ENCODE results near the gene CRTC1.

The CRTC1 gene

GRCh38 chr19:18659281-18660050, 24.0 kb upstream of the CRTC1 start:
- Mint-ChIP-seq H3K4me3 (no peak overlapping the region), H3K4me1 (ENCODE audit: low read depth) (peaks cover 21% of the 10 kb centered on the region), H3K9me3 (no peaks in the 10 kb centered on the region), H3K27ac (no peak overlapping the region), H3K27me3 (no peaks in the 10 kb centered on the region), H3K36me3 (ENCODE audit: low read depth) (peaks cover 1% of the 10 kb centered on the region)
- DNase-seq, result no peak

- H3K36me3 Mint-ChIP-seq (ENCODE audit: low read depth), result peaks cover 1% of the 10 kb centered on the region
- no peaks in the 10 kb centered on the region for H3K27me3 Mint-ChIP-seq
- H3K9me3 Mint-ChIP-seq, result no peaks in the 10 kb centered on the region
- no peak overlapping the region for H3K4me3 Mint-ChIP-seq
- DNase-seq, result no peak
- H3K27ac Mint-ChIP-seq, result no peak overlapping the region
- peaks cover 21% of the 10 kb centered on the region for H3K4me1 Mint-ChIP-seq (ENCODE audit: low read depth)
Measured at GRCh38 chr19:18660051-18660910, 23.2 kb upstream of the CRTC1 start.

DNA sequence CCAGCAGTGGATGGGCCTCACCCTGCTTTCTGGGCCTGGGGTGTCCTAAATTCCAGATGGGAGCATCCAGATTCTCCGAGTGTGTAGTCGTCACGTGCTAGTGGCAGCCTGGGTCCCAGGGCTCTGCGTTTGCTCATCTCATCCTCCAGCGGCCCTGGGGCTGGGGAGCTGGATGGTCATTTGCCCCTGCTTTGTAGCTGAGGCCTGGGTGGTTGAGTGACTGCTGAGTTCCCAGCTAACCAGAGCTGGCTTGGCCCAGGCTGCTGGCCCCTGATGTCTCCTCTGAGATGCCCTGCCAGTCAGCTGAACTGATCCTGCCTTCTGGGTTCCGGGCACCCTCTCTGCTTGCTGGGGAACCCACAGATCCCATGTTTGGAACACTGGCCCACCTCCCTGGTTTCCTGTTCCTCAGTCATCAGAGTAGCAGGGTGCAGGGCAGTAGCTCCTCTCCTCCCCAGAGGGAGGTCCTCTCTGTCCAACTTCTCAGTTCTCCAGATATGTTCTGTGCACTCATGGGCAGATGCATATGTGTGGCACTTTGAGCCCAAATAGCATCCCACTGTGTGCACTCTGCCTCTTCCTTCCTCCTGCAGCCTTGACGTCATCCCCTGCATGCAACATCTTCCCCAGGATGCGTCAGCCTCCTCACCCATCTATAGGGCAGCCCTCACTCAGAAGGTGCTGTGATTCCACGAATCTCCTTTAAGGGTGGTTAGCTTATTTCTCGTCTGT, 22.4 kb upstream of the CRTC1 start:
- Mint-ChIP-seq H3K27ac (peak overlapping the region; percentile 35), H3K9me3 (no peaks in the 10 kb centered on the region), H3K36me3 (ENCODE audit: low read depth) (peaks cover 1% of the 10 kb centered on the region), H3K4me3 (no peak overlapping the region), H3K4me1 (ENCODE audit: low read depth) (peaks cover 21% of the 10 kb centered on the region), H3K27me3 (no peaks in the 10 kb centered on the region)
- no peak for DNase-seq

- H3K27ac Mint-ChIP-seq, result no peak overlapping the region
- no peaks in the 10 kb centered on the region for H3K27me3 Mint-ChIP-seq
- no peak for DNase-seq
- H3K9me3 Mint-ChIP-seq, result no peaks in the 10 kb centered on the region
- peaks cover 16% of the 10 kb centered on the region for H3K4me1 Mint-ChIP-seq (ENCODE audit: low read depth)
- no peak overlapping the region for H3K4me3 Mint-ChIP-seq
- peaks cover 14% of the 10 kb centered on the region for H3K36me3 Mint-ChIP-seq (ENCODE audit: low read depth)
Measured at GRCh38 chr19:18662972-18663732, 20.3 kb upstream of the CRTC1 start.

DNA sequence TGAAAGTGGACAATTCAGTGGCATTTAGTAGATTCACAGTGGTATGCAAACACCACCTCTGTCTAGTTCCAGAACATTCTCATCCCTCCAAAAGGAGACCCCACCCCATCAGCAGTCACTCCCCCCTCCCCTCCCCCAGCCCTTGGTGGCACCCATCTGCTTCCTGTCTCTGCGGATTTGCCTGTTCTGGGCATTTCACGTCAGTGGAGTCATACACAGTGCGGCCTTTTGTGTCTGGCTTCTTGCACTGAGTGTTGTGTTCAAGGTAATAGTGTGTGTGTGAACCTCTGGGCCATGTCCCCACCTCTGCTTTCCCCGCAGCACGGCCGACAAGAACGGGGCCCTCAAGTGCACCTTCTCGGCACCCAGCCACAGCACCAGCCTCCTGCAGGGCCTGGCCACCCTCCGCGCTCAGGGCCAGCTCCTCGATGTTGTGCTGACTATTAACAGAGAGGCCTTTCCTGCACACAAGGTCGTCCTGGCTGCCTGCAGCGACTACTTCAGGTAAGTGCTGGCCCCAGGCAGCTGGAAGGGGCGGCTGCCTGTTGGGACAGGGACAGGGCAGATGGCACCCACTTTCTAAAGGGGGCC, 19.4 kb upstream of the CRTC1 start:
- Mint-ChIP-seq H3K4me1 (ENCODE audit: low read depth) (peaks cover 13% of the 10 kb centered on the region), H3K36me3 (ENCODE audit: low read depth) (peaks cover 21% of the 10 kb centered on the region), H3K27ac (peak overlapping the region; percentile 78), H3K27me3 (no peaks in the 10 kb centered on the region), H3K9me3 (no peaks in the 10 kb centered on the region), H3K4me3 (no peak overlapping the region)
- DNase-seq, result no peak

DNA sequence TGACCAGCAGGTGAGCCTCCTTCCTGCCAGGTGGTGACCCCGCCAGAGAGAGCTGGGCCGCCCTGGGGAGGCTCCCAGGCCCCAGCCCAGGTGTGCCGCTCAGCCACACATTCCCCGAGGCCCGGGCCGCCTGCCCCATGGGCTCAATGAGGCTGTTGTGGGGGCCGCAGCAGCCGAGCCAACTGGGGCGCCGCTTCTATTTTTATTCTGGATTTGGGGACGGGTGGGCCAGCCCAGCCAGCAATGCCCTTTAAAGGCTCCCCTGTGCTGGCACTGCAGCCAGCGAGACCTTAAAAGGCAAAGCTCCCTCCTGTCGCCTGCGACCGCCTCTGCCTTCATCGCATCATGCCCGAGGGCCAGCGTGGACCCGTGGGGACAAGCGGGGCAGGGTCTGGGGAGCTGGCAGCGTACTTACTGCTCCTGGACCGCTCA, 17.7 kb upstream of the CRTC1 start:
- no peaks in the 10 kb centered on the region for H3K9me3 Mint-ChIP-seq
- DNase-seq, result no peak
- no peak overlapping the region for H3K27ac Mint-ChIP-seq
- H3K4me3 Mint-ChIP-seq, result no peak overlapping the region
- no peaks in the 10 kb centered on the region for H3K27me3 Mint-ChIP-seq
- H3K36me3 Mint-ChIP-seq (ENCODE audit: low read depth), result peaks cover 34% of the 10 kb centered on the region
- H3K4me1 Mint-ChIP-seq (ENCODE audit: low read depth), result peaks cover 12% of the 10 kb centered on the region

GRCh38 chr19:18666317-18666716, 17.2 kb upstream of the CRTC1 start:
- H3K4me3 Mint-ChIP-seq, result no peak overlapping the region
- H3K9me3 Mint-ChIP-seq, result no peaks in the 10 kb centered on the region
- no peak overlapping the region for H3K27ac Mint-ChIP-seq
- peaks cover 34% of the 10 kb centered on the region for H3K36me3 Mint-ChIP-seq (ENCODE audit: low read depth)
- H3K4me1 Mint-ChIP-seq (ENCODE audit: low read depth), result peaks cover 12% of the 10 kb centered on the region
- no peaks in the 10 kb centered on the region for H3K27me3 Mint-ChIP-seq
- no peak for DNase-seq

DNA sequence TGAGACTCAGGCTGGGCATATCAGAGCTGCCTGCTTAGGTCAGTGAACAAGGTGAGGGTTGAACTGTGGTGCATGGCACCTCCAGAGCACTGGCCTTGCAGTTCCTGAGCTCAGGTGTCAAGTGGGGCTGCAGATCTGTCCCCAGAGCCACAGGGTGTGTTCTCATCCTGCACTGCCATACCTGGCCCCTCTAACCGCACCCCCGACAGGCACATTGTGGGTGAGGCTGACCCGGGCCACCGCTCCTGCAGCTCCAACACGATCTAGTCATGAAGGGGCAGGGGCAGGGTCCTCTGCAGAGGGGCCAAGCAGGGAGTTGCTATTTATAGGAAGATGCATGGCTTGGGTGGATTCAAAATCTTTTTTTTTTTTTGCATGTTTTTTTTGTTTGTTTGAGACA, 16.7 kb upstream of the CRTC1 start:
- H3K27ac Mint-ChIP-seq, result no peak overlapping the region
- no peaks in the 10 kb centered on the region for H3K9me3 Mint-ChIP-seq
- H3K4me1 Mint-ChIP-seq (ENCODE audit: low read depth), result peaks cover 12% of the 10 kb centered on the region
- peaks cover 39% of the 10 kb centered on the region for H3K36me3 Mint-ChIP-seq (ENCODE audit: low read depth)
- no peaks in the 10 kb centered on the region for H3K27me3 Mint-ChIP-seq
- no peak for DNase-seq
- H3K4me3 Mint-ChIP-seq, result no peak overlapping the region

- no peaks in the 10 kb centered on the region for H3K9me3 Mint-ChIP-seq
- H3K4me1 Mint-ChIP-seq (ENCODE audit: low read depth), result peaks cover 12% of the 10 kb centered on the region
- peaks cover 39% of the 10 kb centered on the region for H3K36me3 Mint-ChIP-seq (ENCODE audit: low read depth)
- DNase-seq, result no peak
- no peak overlapping the region for H3K27ac Mint-ChIP-seq
- no peak overlapping the region for H3K4me3 Mint-ChIP-seq
- no peaks in the 10 kb centered on the region for H3K27me3 Mint-ChIP-seq
Measured at GRCh38 chr19:18667531-18668251, 15.8 kb upstream of the CRTC1 start.

DNA sequence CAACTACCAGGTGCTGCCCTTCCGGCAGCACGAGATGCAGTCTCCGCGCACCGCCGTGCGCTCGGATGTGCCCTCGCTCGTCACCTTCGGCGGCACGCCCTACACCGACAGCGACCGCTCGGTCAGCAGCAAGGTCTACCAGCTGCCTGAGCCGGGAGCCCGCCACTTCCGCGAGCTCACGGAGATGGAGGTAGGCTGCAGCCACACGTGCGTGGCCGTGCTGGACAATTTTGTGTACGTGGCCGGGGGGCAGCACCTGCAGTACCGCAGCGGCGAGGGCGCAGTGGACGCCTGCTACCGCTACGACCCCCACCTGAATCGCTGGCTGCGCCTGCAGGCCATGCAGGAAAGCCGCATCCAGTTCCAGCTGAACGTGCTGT, 15.2 kb upstream of the CRTC1 start:
- Mint-ChIP-seq H3K36me3 (ENCODE audit: low read depth) (peaks cover 39% of the 10 kb centered on the region), H3K9me3 (no peaks in the 10 kb centered on the region), H3K27me3 (no peaks in the 10 kb centered on the region), H3K4me1 (ENCODE audit: low read depth) (peaks cover 11% of the 10 kb centered on the region), H3K4me3 (no peak overlapping the region), H3K27ac (no peak overlapping the region)
- DNase-seq, result no peak

DNA sequence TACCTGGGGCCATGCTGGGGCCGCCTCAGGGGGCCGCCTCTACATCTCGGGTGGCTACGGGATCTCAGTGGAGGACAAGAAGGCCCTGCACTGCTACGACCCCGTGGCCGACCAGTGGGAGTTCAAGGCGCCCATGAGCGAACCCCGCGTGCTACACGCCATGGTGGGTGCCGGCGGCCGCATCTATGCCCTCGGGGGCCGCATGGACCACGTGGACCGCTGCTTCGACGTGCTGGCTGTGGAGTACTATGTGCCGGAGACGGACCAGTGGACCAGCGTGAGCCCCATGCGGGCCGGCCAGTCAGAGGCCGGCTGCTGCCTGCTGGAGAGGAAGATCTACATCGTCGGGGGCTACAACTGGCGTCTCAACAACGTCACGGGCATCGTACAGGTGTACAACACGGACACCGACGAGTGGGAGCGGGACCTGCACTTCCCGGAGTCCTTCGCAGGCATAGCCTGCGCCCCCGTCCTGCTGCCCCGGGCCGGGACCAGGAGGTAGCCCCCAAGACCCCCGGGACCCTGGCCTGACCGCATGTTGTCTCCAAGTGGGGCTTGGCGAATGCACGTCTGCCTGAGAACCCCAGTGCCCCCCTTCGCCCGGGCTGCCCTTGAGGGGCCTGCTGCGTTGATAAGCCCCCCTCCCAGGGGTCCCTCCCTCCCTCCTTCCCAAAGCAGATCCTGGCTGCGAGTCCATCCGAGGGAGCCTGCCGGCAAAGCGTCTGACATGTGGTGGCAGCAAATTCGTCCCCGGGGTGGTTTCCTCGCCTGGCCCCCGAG, 14.5 kb upstream of the CRTC1 start:
- Mint-ChIP-seq H3K9me3 (no peaks in the 10 kb centered on the region), H3K27ac (no peak overlapping the region), H3K36me3 (ENCODE audit: low read depth) (peaks cover 39% of the 10 kb centered on the region), H3K4me3 (no peak overlapping the region), H3K27me3 (no peaks in the 10 kb centered on the region), H3K4me1 (ENCODE audit: low read depth) (peaks cover 4% of the 10 kb centered on the region)
- no peak for DNase-seq

DNA sequence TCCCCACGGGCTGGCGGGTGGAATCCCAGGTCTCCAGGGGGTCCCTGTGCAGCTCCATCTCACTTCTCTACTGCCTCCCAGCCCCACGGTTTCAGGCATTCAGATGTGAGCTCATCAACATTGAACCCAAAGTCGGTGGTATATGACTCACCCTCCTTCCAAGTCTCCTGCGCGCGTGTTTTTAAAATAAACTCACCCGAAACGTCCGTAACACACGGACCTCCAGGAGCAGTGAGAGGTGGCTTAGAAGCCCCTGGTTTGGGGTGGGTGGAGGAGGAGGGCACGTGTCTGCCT, 14.0 kb upstream of the CRTC1 start:
- no peak overlapping the region for H3K4me3 Mint-ChIP-seq
- peaks cover 38% of the 10 kb centered on the region for H3K36me3 Mint-ChIP-seq (ENCODE audit: low read depth)
- H3K27me3 Mint-ChIP-seq, result no peaks in the 10 kb centered on the region
- DNase-seq, result no peak
- no peaks in the 10 kb centered on the region for H3K9me3 Mint-ChIP-seq
- H3K27ac Mint-ChIP-seq, result no peak overlapping the region
- H3K4me1 Mint-ChIP-seq (ENCODE audit: low read depth), result no peaks in the 10 kb centered on the region

DNA sequence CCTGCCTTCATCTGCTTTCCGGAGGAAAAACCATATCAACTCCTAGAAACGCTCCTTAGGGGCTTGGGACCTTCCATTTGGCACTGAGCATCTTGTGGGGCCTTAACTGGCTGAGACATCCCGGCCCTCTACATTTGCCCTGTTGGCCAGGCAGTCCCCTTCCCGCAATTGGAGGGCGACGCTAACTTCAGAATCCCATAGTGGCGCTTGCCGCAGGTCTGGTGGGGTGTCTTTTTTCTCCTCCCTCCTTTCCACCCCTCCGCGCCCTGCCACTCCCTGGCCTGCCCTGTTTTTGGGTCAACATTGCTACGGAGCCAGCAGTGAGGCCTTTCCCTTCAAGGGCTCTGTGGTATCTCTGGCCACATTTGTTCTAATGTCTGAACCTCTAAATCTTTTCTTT, 13.6 kb upstream of the CRTC1 start:
- Mint-ChIP-seq H3K4me3 (no peak overlapping the region), H3K27ac (no peak overlapping the region), H3K36me3 (ENCODE audit: low read depth) (peaks cover 38% of the 10 kb centered on the region), H3K9me3 (no peaks in the 10 kb centered on the region), H3K27me3 (no peaks in the 10 kb centered on the region), H3K4me1 (ENCODE audit: low read depth) (no peaks in the 10 kb centered on the region)
- no peak for DNase-seq
